OCI-LY7 (cell line): Measurements from ENCODE around the gene JAM2. TPM values are rescaled to one million over a fixed set of nuclear protein-coding genes. Genes with fewer than 3 reads are reported as not detected.
A peak's percentile ranks its signal among the peaks of the same experiment; 100 is the strongest.

Experiments used
- BruUV-seq: library from RNA; stranded (reverse); fragments of 400-500 nt; replicated peaks from 2 replicates; lab custom pipeline; 2021; lab: Mats Ljungman, UMichigan
- CTCF ChIA-PET: fragments of 300-600 bp; sonication (Branson Sonifier 250); formaldehyde crosslinking; loops from one replicate; lab custom pipeline; 2022; ENCODE audit warnings: antibody characterized with exemption; ENCODE audit not compliant: unreplicated experiment; lab: Charles Lee
- POLR2A ChIA-PET: fragments of 300-600 bp; sonication (Branson Sonifier 250); formaldehyde crosslinking; loops from one replicate; lab custom pipeline; 2022; ENCODE audit warnings: antibody characterized with exemption; lab: Charles Lee
- DNase-seq: peaks from one replicate; pipeline ENCODE4 v3.0.0-alpha.2; 2015; ENCODE audit warnings: low spot score
- H2AFZ ChIP-seq: fragments of 200-600 bp; sonication (generic), shearing (Covaris generic); 2 replicates; pipeline ENCODE4 v1.6.1; 2014; ENCODE audit warnings: mild to moderate bottlenecking, antibody characterized with exemption, low read length, moderate library complexity
- H3K27ac ChIP-seq: fragments of 200-600 bp; sonication (generic); 2 replicates; pipeline ENCODE4 v1.5.1; 2014; ENCODE audit warnings: mixed run types, low read depth, mild to moderate bottlenecking, moderate library complexity, low read length, inconsistent platforms; ENCODE audit not compliant: poor library complexity, severe bottlenecking
- H3K36me3 ChIP-seq: fragments of 200-600 bp; sonication (generic); 2 replicates; pipeline ENCODE4 v1.6.1; 2014; ENCODE audit warnings: mild to moderate bottlenecking, antibody characterized with exemption, low read length, moderate library complexity, mixed read lengths; ENCODE audit not compliant: insufficient read depth
- H3K4me1 ChIP-seq: fragments of 200-600 bp; sonication (generic); 2 replicates; pipeline ENCODE4 v1.5.1; 2014; ENCODE audit warnings: mild to moderate bottlenecking, low read length; ENCODE audit not compliant: insufficient read depth, poor library complexity, severe bottlenecking
- H3K4me2 ChIP-seq: fragments of 200-600 bp; sonication (generic); 2 replicates; pipeline ENCODE4 v1.6.1; 2014; ENCODE audit warnings: mild to moderate bottlenecking, low read length
- H3K4me3 ChIP-seq: fragments of 200-600 bp; sonication (generic); 2 replicates; pipeline ENCODE4 v1.5.1; 2014; ENCODE audit warnings: mild to moderate bottlenecking, low read depth, low read length; ENCODE audit not compliant: poor library complexity, severe bottlenecking
- H3K79me2 ChIP-seq: fragments of 200-600 bp; sonication (generic); 2 replicates; pipeline ENCODE4 v1.6.1; 2016; ENCODE audit warnings: low read depth, mild to moderate bottlenecking, low read length, moderate library complexity, mixed read lengths; ENCODE audit not compliant: insufficient read depth
- H3K9me2 ChIP-seq: fragments of 200-600 bp; sonication (generic); 2 replicates; pipeline ENCODE4 v1.6.1; 2016; ENCODE audit warnings: mild to moderate bottlenecking, low read length, mixed read lengths; ENCODE audit not compliant: insufficient read depth
- H3K9me3 ChIP-seq: fragments of 200-600 bp; sonication (generic); 2 replicates; pipeline ENCODE4 v1.6.1; 2014; ENCODE audit warnings: mild to moderate bottlenecking, mixed run types, low read length, mixed read lengths
- H4K20me1 ChIP-seq: fragments of 200-600 bp; sonication (generic); 2 replicates; pipeline ENCODE4 v1.6.1; 2014; ENCODE audit warnings: mild to moderate bottlenecking, antibody characterized with exemption, low read length, moderate library complexity, mixed read lengths; ENCODE audit not compliant: insufficient read depth
- CTCF ChIP-seq: fragments of 200-600 bp; sonication (generic); conservative IDR thresholded peaks from 2 replicates; pipeline ENCODE4 v1.5.1; 2014; ENCODE audit warnings: mild to moderate bottlenecking, antibody characterized with exemption, low read length, moderate library complexity, mixed read lengths
- EZH2phosphoT487 ChIP-seq: fragments of 200-600 bp; sonication (generic); IDR thresholded peaks from 2 replicates; pipeline ENCODE4 v1.6.1; 2018; ENCODE audit warnings: low read depth, borderline replicate concordance, mild to moderate bottlenecking, mixed run types, antibody characterized with exemption, low read length, moderate library complexity, mixed read lengths
- intact Hi-C: fragments of 100-400 bp; cut with micrococcal nuclease; formaldehyde crosslinking; loops from one replicate; pipeline ENCODE4 v1.10.0; 2022; ENCODE audit not compliant: unreplicated experiment
- total RNA-seq, 2 experiments: library from RNA; depleted of rRNA in 1 of 2; stranded (reverse); fragments of >200 nt in 1 of 2; shearing (Covaris generic) in 1 of 2; gene quantifications; 2 replicates each; pipeline ENCODE4 v1.2.3, GENCODE V29; 2014 to 2022

JAM2 gene
- total RNA-seq, 2 experiments from 2014 or later: 1.2 to 1.4 TPM

- Histone ChIP-seq H3K4me2 (peak overlapping the region; percentile 92), H3K27ac (no peak overlapping the region)
Measured at GRCh38 chr21:25639551-25640201, 618 bp downstream of the JAM2 start.

DNA sequence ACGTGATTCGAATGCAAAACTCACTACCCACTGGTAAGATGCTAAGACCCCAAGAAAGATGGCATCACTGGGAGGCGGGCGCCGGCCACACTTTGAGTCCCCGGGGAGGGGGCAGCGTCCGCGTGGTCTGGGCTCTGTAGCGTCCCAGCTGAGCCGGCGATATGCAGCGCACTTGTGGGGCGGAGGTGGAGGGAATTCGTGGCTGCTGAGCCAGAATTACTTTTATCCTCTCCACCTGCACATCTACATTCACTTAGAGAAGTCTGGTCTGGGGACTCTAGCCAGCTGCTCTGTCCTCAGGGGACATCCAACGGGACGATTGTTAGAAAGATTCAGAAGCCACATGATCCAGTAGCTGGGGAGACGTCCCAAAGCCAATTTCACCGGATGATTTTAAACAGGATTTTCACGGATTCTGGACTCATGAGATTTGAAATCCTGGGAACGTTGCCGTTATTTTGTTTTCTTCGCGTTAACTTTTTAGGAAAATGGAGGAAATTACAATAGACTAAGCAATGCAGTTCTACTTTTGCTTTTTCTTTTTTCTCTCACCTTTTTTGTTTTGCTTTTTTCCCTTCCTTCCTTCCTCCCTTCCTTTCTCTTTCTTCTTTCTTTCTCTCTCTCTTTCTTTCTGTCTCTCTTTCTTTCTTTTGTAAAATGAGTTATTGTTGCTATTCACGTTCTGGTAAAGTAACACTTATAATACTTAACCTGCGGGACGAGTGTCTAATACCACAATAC lies 1.3 kb downstream of the JAM2 start:
- BruUV-seq: no TSS peak
- no peaks in the 10 kb centered on the region for H3K36me3 ChIP-seq
- peak; percentile 0 for DNase-seq
- H3K4me2 ChIP-seq: peak overlapping the region; percentile 92
- H4K20me1 ChIP-seq: no peaks in the 10 kb centered on the region; the same call in 1 of the 2 replicates
- TF ChIP-seq EZH2phosphoT487 (no peak), CTCF (no peak)
- intact Hi-C loops: no loop called here
- ChIA-PET CTCF (no interaction called here), POLR2A (interaction anchor here (0.9 kb wide), 2 partner anchors 117 to 1045 kb away, joined by 3 to 7 read pairs; no protein-coding TSS in a partner anchor)
- H3K9me3 ChIP-seq: no peaks in the 10 kb centered on the region
- peak overlapping the region; percentile 70 for H3K4me3 ChIP-seq
- H3K79me2 ChIP-seq: no peaks in the 10 kb centered on the region
- H3K9me2 ChIP-seq: no peaks in the 10 kb centered on the region
- H3K27ac ChIP-seq: no peak overlapping the region
- H2AFZ ChIP-seq: peak overlapping the region; percentile 87
- H3K4me1 ChIP-seq: peaks cover 19% of the 10 kb centered on the region

More at GRCh38 chr21:25639551-25640201, 618 bp downstream of the JAM2 start:
- intact Hi-C loops: loop anchor here (1.0 to 5.0 kb wide), 3 partner anchors 31 to 95 kb away; partner anchors contain the start of genes ATP5PF and GABPA
- H3K9me2 ChIP-seq: no peaks in the 10 kb centered on the region
- H2AFZ ChIP-seq: peak overlapping the region; percentile 87
- peak; percentile 56 for DNase-seq
- ChIA-PET POLR2A (interaction anchor here (0.9 to 1.5 kb wide), 5 partner anchors 9 to 1046 kb away, joined by 3 to 7 read pairs (median 4); no protein-coding TSS in a partner anchor), CTCF (interaction anchor here (0.6 kb wide), 1 partner anchor 19 kb away, joined by 3 read pairs; no protein-coding TSS in a partner anchor)
- H4K20me1 ChIP-seq: no peaks in the 10 kb centered on the region; the same call in 1 of the 2 replicates
- BruUV-seq: no TSS peak
- peaks cover 19% of the 10 kb centered on the region for H3K4me1 ChIP-seq
- TF ChIP-seq CTCF (peak; percentile 46; the same call in 1 of the 2 replicates), EZH2phosphoT487 (no peak)
- H3K36me3 ChIP-seq: no peaks in the 10 kb centered on the region
- H3K4me3 ChIP-seq: peak overlapping the region; percentile 70
- no peaks in the 10 kb centered on the region for H3K79me2 ChIP-seq
- H3K9me3 ChIP-seq: no peaks in the 10 kb centered on the region
